NCI-H510A (cell line): ENCODE results near the gene AAK1.
"Not testable (repeated sequence)": the region's sequence is repeated elsewhere in the genome, so short reads cannot be mapped to it uniquely, and the experiment has no call there.

Experiments
- DNase-seq: peaks from one replicate; lab custom pipeline; 2025; lab: John Stamatoyannopoulos, UW

Gene AAK1

DNA sequence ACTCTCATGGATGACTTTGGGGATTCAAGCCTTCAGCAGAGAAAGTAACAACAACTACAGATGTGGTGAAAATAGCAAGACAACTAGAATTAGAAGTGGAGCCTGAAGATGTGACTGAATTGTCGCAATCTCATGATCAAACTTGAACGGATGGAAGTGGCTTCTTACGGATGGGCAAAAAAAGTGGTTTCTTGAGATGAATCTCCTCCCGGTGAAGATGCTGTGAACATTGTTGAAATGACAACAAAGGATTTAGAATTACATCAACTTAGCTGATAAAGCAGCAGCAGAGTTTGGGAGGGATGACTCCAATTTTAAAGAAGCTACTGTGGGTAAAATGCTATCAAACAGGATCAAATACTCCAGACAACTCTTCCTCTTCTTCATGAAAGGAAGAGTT is 43.1 kb downstream of the AAK1 start:
- no peak for DNase-seq

- no peak for DNase-seq
Measured at GRCh38 chr2:69597843-69598610, 45.5 kb downstream of the AAK1 start.

- no peak for DNase-seq
Measured at GRCh38 chr2:69597105-69597504, 46.4 kb downstream of the AAK1 start.

GRCh38 chr2:69594341-69594740 is 49.2 kb downstream of the AAK1 start:
- DNase-seq: no peak

DNA sequence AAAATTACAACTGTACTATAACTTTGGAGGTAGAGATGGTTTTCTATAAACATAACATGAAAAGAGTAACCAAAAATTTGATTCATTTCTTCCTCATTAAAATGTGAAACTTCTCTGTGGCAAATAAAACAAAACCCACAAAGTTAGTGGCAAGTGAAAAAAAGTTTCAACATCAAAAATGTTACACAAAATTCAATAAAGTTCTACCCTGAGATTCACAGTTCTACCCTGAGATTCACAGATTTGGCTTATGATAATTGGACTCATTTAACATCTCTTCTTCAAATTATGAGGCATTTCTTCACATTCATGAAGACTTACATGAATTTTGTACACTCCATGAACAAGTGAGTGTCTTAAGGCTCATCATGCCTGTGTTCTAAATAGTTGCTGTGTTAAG is 51.0 kb downstream of the AAK1 start:
- DNase-seq: no peak

GRCh38 chr2:69589973-69590652 is 53.4 kb downstream of the AAK1 start:
- DNase-seq: no peak

GRCh38 chr2:69588945-69589344 is 54.6 kb downstream of the AAK1 start:
- no peak for DNase-seq

- no peak for DNase-seq
Measured at GRCh38 chr2:69588403-69588802, 55.1 kb downstream of the AAK1 start.

DNA sequence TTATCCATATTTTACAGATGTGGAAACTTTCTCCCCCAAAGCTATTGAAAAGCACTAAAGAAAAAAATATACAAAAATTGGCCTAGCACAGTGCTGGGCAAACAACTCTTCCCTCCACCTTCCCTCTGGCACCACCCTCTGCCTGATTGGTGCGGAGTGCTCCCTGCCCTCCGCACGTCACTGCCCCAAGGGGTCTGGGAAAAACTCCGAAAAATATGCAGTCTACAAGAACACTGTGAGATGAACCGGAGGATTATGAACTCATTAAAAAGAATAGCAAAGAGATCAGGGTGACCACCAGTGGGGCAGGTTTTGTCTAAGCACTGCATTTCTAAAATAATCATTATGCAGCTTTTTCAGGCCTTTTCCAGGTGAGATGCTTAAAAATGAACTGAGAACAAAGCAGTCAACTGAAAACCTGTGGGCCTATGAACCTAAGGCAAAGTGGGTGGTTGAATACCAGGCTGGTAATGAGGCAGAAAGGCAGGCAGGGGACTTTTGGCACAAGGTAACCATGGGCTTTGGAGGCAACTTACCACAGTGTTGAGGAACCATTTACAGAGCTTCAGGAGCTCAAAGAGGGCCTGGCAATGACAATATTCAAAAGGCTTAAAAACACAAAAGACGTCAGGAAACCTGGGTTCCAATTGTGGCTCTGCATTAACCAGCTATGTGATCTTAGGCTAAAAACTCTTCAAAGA is 57.5 kb downstream of the AAK1 start:
- DNase-seq: no peak

DNA sequence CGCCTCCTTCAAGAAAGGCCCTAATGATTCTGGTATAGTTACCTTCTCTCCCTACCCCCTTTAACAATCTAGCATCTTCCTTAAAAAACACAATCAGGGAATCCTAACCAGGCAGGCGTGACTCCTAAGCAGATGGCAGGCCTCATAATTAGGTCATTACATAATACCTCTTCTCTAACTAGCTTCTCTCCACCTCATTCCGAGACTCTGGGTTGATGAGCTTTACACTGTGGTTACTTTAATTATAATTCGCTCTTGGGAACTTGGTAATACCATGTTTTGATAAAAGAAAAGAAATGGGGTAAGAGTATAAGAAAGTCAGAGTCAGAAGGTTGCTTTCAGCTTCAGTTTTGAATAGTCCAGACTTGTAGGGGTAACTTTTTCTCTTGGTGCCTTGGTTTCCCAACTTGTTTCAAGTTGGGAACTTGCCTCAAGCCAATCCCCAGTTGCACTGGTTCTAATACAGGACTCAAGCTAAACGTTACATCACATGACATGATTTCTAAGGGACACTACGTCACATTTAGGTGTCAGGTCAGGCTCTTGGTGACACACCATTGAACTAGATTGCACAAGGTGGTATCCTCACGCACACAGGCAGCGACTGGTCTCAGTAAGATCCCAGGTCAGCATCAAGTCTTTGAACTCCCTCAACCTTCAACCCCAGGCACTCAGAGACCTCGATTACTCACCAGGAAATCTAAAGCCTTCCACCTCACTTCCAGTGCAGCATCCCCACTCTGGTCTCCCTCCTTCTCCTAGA is 59.2 kb downstream of the AAK1 start:
- no peak for DNase-seq

- DNase-seq: no peak
Measured at GRCh38 chr2:69583321-69583833, 60.2 kb downstream of the AAK1 start.

GRCh38 chr2:69582582-69583176 is 60.9 kb downstream of the AAK1 start:
- DNase-seq: no peak

DNA sequence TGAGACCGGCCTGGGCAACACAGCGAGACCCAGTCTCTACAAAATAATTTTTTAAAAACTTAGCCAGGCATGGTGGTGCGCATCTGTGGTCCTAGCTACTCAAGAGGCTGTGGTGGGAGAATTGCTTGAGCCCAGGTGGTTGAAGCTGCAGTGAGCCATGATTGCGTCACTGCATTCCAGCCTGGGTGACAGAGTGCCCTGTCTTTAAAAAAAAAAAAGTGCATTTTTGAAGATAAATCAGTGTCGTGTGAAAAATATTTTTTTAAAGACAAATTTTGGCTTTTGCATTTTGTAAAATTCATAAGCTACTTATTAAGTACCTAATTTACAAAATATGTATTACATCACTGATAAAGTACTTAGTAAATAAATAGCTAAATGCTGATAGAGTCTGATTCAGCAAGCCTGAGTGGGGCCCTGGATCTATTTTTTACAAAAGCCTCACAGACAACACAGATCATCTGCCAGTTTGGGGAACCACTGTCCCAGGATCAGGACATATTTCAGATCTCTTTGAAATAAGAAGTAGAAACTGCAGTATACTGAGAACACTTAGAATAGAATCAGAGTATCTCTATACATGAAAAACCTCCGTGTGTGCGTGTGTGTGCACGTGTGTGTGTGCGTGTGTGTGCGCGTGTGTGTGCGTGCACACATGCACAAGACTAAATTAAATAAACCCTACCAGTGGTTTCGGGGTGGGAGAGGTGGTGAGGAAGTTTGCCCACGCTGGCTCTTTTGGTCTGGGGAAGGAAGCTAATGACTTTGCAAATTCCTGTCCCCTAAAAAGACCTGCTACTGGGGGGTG is 61.6 kb downstream of the AAK1 start:
- DNase-seq: no peak

GRCh38 chr2:69580486-69580885 is 63.1 kb downstream of the AAK1 start:
- no peak for DNase-seq

DNA sequence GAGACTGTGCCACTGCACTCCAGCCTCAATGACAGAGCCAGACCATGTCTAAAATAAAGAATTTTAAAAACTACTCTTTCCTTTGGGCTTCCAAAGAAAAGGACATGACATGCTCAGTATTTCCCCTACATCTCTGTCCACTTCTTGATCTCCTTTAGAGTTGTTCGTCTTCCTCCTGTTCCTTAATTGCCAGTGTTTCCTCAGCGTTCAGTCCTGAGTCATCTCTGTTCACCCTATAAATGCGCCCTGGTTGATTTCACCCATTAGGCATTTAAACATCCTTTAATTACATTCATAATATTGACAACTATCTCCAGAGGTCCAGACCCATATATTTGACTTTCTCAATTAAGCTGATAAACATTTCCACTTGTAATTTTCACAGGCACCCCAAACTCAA is 64.0 kb downstream of the AAK1 start:
- DNase-seq: no peak

GRCh38 chr2:69578198-69578540 is 65.4 kb downstream of the AAK1 start:
- DNase-seq: no peak

- no peak for DNase-seq
Measured at GRCh38 chr2:69577467-69578197, 65.9 kb downstream of the AAK1 start.

DNA sequence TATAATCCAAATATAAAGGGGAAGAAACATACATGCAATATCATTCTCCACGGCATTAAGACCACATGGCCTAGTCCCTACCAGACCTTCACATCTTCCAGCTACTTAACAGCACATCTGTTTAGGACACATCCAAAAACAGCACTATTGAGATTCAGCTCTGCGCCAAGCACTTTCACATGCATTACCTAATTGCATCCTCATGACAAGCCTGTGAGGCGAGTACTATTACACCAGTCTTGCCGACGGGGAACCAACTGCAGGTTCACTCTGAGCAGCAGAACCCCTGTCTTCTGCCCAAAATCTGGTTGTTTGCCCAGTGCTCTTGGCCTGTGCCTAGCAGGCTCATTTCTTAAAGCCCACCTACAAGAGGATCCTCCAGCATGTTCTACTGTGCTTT is 66.7 kb downstream of the AAK1 start:
- DNase-seq: no peak

DNA sequence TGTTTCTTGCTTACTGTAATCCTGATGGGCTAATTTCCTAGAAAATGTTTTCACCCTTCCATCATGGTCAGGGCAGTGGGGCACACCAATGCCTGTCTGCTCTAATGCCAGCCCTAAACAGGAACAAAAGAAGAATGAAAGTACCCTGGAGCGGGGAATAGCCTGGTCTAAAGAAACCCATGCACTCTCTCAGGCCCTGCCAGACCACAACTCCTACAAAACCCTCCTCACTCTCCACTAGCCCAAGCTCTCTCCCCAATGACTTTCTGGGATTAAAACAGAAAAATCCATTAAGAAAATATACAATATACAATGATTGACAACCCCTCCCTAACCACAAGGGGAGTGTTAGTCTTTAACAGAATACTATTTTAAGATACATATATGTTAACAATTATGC is 67.6 kb downstream of the AAK1 start:
- no peak for DNase-seq

GRCh38 chr2:69575371-69575770 is 68.2 kb downstream of the AAK1 start:
- not testable (repeated sequence) for DNase-seq
